Fibroblast of upper back skin (primary cell): Measurements from ENCODE around the gene FUT3.
"Not testable (repeated sequence)": the region's sequence is repeated elsewhere in the genome, so short reads cannot be mapped to it uniquely, and the experiment has no call there.

Source experiments
- DNase-seq: peaks from one replicate; pipeline ENCODE4 v3.0.0-alpha.2; 2013

FUT3 gene

GRCh38 chr19:5844456-5845433 lies 6.5 kb downstream of the FUT3 start:
- DNase-seq = no peak

DNA sequence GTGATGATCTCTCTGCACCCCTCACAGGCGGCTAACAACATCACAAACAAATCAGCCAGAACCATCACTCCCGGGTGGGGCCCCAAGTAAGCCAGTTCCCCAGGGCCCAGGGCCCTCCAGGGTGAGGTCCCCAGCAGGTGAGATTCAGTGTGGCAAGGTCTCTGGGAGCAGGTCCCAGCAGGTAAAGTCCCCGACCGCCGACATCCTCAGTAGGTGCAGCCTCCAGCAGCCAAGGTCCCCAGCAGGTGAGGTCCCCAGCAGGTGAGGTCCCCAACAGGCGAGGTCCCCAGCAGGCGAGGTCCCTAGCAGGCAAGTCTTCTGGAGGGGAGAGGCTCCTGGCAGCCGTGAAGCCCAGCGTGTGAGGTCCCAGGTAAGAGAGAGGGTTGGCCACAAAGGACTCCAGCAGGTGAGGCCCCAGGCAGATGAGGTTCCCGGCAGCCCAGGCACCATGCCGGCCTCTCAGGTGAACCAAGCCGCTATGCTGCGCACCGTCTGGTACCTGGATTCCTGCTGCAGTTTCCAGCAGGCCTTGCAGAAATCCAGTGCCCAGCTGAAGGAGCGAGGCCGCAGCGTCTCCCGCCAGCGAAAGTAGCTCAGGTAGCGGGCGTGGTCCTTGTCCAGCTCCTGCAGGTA lies 7.8 kb downstream of the FUT3 start:
- DNase-seq = no peak

DNA sequence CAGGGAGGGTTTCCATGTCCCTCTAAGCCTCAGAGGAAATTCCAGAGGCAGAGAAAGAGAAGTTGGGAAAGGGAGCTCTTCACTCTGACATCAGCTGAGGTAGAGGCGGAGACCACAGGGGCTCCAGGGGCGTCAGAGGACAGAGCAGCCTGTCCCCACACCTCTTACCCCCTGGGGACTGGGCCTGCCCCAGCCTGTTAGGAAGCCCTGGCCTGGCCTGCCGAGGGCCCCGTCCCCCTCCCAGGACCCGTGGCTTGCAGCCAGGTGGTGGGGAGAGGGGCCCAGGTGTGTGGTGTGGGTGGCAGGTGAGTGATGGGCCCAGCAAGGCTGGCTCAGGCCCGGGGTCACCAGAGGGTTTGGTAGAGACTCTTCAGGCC lies 9.5 kb downstream of the FUT3 start:
- DNase-seq = not testable (repeated sequence)

GRCh38 chr19:5839065-5840017 lies 11.9 kb downstream of the FUT3 start, which contains the start of gene FUT6:
Gene FUT6 (minus strand): TSS chr19:5839702. CDS start chr19:5832567, 7,135 bp downstream.
- DNase-seq = no peak

DNA sequence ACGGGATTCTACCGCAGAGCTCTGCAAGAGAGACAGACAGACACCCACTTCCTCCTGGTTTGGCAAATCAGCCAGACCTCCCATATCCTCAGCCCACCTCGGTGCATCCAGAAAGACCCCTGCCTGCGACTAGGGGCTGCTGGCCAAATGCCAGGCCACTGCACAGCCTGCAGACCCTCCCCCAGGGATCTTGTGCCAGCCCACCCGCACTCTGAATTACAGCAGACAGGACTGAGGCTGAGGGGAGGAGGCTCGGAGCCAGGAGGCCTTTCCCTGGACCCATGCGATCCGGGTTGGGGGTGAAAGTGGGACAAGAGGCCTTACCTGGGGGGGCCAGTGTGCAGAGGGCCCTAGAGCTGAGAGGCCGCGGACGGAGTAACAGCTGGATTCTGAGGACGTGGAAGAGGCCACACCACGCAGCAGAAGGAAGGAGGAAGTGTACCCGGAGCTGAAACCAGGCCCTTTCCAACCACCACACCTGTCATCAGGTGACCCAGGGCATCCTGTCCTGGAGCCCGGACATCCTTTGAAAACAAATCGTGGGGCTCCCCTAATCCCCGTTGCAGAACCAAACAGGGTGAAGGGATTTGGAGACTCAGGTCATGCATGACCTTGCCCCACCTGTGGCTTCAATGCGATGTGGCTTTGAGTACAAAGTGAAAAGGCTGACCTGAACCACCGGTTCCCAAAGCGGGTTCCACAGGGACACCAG lies 12.7 kb downstream of the FUT3 start:
- DNase-seq = no peak

DNA sequence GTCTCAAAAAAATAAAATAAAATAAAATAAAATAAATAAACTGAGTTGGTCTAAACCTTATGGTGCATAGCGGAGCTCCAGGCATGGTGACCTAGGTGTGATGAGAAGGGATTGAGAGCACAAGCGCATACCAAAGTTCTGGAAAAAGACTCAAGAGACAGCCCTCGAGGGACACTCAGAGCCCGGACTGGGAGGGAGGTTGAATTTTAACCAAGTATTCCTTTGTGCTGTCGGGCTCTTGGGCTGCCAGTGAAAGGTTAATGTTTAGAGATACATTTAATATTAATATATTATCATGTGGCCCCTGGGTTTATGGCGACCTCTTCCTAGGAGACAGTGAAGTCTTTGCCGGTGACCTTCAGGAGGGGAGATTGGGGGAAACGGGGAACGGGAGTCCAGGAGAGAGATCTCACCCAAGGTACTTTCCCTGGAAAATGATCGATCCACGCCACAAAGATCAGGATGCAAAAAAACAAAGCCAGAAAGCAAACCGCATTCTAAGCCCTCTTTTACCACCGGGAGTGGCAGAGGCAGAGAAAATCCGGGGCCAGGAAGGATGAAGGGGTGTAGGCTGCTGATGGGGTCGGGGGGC lies 13.4 kb downstream of the FUT3 start:
- DNase-seq = no peak

DNA sequence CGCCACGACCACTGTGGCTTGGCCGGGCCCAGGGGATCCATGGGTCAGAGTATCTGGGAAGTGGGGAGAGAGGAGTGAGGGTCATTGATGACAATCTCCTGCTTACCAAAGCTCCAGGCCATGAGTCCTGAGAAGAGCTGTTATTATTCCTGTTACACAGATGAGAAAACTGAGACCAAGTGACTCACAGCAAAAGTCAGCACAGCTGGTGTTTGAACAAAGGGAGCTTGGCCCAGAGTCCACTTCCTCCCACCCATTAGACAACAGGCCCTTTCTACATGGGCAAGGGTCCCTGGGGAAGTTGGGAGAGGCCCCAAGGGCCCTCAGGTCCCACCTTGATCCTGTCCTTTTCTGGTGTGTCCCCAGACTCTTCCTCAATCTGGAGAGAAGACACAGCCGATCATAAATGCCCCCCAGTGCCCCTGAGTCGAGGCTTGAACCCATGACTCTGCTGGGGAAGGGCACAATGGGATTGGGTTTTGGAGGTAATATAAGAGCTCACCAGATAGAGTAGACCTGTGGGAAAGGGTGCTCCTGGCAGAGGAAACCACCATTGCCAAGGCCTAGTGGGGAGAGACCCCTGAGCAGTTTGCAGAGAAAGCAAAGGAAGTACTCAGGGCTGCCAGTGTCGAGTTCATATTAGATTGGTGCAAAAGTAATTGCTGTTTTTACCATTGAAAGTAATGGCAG lies 18.6 kb downstream of the FUT3 start:
- no peak for DNase-seq

GRCh38 chr19:5832061-5832460 lies 19.2 kb downstream of the FUT3 start:
- no peak for DNase-seq

- DNase-seq = no peak
These were observed 20.1 kb downstream of the FUT3 start for GRCh38 chr19:5831159-5831558.

DNA sequence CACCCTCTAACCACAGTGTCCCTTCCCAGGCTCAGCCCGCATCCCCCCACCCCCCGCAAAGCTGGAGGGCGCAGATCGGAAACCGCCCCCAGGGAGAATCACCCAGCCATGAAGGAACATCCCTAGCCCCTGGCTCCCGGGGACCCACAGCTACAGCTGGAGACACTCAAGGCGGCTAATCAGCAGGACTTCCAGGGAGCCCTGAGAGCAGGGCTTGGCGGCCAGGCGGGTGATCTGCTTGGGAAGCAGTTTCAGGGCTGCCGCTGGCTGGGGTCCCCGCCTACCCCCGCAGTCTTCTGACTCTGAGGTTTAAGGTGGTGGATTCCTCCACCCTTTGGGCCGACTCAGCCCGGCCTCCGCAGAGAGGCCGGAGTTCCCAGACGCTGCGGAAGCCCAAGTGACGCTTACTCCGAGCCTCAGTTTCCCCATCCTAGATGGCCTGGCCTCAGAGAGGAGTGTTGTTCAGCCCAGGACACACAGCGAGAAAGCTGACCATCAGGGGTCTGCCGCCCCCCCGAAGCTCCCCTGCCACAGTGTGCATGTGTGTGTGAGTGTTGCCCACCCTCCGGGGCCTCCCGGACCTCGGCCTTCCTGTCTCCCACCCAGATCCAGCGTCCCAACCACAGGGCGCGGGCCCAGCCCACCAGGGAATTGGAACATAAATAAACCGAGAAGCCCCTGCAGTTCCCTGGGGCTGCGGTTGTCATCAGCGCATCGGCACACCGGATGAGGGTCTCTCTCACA lies 21.5 kb downstream of the FUT3 start:
- no peak for DNase-seq

DNA sequence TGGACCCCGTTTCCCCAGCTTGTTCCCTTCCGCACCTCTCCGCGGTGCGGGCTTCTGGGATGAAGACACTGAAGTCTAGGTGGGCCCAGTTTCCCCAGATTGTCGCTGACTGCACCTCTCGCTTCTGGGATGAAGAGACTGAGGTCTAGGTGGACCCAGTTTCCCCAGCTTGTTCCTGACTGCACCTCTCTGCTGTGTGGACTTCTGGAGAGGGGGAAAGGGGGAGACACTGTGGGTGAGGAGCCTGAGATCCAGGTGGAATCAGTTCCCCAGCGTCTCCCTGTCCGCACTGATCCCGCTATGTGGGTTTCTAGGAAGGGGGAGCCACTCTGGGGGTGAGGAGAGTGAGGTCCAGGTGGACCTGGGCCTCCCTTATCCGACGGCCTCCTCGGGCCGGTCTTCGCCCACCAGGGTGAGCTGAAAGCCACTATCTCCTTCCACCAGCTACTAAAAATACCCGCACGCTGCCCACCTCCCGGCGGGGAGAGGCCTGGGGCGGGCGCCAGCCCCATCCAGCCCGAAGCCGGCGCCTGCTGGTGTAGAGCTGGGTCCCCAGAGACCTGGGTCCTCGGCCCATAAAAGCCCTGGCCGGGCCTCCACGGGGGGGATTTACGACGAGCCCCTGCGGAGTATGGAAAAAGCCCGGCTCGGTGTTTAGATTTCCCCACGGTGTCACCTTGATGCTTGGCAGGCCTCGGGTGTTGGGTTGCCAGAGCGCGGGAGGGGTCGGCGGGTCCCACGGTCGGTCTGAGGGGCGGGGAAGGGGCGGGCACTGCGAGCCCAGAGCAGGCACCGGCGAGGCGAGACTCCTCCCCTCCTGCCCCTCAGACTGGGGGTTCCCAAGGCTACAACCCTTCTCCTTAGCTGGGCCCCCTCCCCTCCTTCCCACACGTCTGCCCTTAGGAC lies 22.3 kb downstream of the FUT3 start:
- DNase-seq = peak; percentile 15

DNA sequence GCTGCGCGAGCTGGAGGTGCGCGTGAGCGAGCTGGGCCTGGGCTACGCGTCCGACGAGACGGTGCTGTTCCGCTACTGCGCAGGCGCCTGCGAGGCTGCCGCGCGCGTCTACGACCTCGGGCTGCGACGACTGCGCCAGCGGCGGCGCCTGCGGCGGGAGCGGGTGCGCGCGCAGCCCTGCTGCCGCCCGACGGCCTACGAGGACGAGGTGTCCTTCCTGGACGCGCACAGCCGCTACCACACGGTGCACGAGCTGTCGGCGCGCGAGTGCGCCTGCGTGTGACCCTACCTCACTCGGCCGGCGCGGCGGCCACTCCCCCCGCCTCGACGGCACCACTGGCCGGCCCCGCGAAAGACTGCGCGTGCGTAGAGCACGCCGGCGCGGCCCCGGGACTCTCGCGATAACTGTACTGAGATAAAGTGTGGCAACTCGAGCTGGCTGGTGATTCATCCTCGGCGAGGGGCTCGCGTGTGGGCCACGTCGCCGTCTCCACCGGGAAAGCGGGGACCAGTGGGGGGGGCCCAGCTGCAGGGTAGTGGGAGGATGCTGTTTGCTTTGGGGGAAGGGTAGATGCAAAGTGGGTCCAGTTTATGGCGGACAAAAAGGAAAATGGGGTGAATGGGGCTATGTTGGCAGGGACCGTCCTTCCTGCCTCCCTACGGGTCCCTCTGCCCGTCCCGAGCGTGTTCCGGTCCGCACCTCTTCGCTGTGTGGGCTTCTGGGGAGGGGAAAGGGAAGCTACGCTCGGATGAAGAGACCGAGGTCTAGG lies 23.2 kb downstream of the FUT3 start:
- peak; percentile 94 for DNase-seq

GRCh38 chr19:5827342-5827890 lies 23.8 kb downstream of the FUT3 start:
- DNase-seq = no peak

- peak; percentile 41 for DNase-seq
These were observed 24.5 kb downstream of the FUT3 start for GRCh38 chr19:5826531-5827341.

GRCh38 chr19:5825178-5825577 lies 26.1 kb downstream of the FUT3 start:
- no peak for DNase-seq

GRCh38 chr19:5824751-5825150 lies 26.5 kb downstream of the FUT3 start:
- no peak for DNase-seq

GRCh38 chr19:5823579-5824281 lies 27.5 kb downstream of the FUT3 start:
- DNase-seq = no peak
